GM18858 (cell line): Measurements from ENCODE around the gene B3GALNT1.

Experiments
- ATAC-seq: cut with Tn5 transposase; IDR thresholded peaks from one replicate; pipeline ENCODE4 v1.9.1; 2021; ENCODE audit not compliant: unreplicated experiment

B3GALNT1 gene

DNA sequence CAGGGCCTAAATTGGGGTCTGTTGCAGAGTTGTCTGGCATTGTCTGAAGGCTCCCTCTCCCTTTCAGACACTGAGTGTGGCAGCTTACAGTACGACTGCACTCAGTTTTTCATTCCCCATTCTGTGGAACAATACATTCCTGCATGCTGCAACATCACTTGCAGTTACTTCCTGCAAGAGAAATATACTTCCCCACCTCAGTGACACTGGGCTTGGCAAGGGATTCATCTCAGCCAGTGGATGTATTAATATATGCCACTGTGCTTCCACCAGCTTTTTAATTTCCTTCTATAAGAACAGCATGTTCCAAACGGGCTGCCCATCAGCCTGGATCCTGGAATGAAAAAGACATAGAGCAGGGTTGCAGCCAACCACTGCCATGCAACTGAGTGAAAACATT lies 23.1 kb downstream of the B3GALNT1 start:
- ATAC-seq = peak; percentile 21

DNA sequence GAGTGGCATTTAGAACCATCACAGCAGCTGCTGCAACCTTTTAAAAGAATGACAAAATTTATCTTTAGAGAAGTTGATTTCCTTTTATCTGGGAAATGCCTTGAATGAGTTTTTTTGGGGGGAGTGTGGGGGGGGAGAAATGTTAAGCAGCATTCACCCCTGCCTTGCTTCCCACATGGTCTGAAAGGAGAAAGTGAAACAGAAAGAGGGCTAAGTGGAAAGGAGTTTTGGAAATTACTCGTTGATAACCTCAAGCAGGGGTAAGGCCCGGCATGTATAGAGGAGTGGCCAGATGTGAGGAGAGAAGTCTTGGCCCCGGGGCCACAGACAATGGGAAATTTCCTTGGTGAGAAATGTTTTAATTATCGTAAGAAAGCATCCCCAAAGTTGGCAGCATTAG lies 23.5 kb downstream of the B3GALNT1 start:
- peak; percentile 88 for ATAC-seq

DNA sequence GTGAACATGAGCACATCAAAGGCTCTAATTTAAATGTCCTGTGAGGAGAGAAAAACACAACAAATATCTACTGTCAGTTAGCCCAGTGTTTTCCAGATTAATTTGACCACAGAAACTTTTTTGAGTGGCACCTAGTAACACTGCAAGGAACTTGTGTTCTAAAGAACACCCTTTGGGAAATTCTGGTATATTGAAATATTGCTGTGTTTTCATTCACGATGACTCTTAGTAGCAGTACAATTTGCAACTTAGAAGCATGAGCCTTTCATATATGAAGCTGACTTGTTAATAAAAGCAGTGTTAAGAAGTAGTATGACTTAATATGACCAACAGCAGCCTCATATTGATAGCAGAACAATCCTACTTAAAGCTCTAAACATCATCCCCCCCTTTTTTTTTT lies 32.0 kb downstream of the B3GALNT1 start:
- ATAC-seq = no peak

DNA sequence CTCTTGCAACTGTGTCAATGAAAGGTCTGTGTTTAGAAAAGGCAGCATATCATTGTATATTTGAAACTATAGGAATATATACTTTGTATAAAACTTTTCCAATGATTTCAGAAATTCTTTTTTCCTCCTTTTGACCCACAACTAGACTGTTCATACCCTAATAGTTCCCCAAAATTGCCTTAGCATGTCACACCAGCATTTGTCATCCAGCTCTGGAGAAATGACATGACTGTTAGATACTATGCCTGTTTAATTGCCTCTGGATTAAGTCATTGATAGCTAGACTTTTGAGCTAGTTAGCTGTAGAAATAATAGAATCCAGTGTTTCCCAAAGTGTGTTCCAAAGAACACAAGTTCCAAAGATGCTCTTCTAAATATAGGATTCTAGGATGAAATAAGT lies 32.4 kb downstream of the B3GALNT1 start:
- ATAC-seq = no peak

DNA sequence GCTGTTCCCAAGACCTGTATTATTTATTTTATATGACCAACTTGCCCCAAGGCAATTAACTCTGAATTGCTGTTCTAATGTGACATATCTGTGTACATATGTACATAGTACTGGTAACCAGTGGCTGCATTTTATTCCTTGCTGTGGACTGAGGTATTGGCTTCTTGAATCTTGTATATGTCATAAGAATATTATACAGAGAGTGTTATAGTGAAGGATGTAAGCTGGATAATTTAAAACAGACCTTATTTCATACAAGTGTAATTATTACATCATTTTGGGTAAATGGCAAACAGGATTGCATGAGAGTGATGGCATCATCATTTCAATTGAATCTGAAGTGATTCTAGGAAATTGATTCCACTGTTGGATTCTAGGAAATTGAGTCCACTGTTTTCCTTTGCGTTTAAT lies 32.9 kb downstream of the B3GALNT1 start:
- ATAC-seq = no peak

DNA sequence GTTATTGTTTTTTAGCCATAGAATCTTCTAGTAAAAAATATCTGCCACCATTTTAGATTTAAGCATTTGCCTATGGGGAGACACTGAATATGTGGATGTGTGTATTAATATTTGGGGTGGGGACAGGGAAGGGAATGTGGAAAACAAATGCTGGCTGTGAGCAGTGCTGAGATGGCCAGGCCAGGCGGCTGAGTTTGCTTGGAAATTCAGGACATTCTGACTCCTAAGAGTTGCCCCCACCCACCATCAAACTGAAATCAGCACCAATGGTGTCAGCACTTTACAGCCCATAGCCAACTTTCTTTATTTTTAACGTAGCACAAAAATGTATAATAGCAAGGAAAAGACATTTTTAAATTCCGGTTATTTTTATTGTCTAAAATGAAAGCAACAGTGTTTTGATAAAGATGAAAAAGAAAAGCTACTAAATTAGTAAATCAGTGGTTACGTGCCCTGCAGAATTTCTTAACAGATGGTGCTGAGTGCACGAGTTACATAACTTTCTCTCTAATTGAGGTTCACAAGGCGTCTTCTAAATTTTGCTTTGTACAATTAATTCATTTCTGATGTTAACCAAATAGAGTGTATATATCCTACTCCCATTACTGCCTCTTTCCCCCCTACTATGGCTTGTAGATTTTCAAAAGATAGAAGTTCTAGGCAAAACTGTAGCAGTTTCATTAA lies 34.0 kb downstream of the B3GALNT1 start:
- no peak for ATAC-seq

DNA sequence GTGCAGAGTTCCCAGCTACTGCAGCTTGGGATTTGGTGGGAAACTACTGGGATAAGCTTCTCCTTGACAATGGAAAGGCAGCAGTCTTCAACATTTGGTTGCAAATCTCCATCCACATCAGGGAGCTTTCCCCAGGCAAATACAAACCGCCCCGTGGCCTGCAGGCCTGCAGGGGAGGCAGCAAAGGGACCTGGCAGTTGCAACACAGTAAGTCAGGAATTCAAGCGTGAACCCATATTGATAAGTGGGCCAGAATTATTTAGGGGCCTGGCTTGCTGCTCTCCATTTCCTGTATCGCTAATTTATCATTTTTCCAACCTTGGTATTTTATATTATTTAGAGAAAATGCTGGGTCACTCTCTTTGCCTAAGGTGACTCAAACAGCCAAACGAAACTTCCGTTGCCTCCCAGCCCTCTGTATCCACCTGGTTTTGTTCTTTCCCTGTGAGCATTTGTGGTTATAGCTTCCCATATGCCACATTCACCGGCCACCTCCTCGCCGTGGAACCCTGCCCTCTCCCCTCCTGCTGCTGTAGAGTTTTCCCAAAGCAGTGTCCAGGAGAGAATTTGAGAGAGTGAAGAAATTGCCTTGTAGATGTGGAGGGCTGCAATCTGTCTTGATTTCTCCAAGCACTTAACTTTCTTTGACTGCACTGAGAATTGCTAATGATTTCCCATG lies 34.8 kb downstream of the B3GALNT1 start:
- no peak for ATAC-seq

DNA sequence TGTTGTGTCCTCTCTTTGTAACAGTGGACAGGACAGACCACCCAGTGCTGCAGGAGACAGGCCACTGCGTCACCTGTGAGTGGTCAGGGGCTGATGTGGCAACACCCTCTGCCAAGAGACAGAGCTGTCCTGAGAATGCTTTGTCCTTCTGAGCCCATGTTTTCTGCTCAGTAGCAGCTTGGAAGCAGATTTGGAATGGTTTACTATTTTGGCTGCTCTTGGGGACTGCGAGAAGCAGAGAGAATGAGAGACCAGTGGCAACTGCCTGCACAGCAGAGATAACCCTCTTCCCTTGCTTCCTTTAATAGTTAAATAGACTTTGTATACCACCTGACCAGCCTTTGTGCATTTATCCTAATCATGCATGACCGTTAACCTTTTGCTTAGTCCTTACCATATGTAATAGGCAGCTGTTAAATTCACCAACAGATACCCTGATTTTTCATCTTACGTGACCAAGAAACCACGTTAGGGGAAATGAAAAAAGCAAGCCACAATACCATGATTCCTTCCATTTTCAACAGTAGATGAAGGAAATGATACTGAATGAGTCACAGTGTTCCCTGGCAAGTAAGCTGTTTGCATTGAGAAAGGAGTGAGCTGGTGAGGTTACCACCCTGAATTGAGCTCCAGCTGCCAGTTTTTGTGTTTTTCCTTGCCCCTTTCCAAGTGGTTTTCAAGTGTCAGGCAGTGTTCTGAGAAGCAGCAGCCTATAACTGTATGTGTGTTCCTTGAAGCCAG lies 35.5 kb downstream of the B3GALNT1 start:
- peak; percentile 97 for ATAC-seq

DNA sequence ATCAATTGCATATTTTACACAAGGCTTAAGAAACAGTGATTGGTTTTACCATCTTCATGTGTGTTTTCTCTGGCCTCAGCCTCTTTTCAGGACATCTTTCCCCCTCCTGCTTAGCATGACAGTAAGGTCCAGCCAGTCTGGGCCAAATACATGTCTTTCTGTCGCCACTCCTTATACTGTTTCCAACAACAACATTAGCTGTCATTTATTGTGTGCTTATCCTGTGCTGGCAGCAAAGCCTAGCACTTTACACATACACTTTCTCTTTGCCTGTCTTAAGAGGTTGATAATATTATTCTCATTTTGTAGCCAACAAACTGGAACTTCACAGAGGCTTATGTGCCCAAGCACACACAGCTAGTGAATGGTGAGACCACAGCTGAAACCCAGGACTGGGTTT lies 37.8 kb downstream of the B3GALNT1 start:
- ATAC-seq = peak; percentile 20

DNA sequence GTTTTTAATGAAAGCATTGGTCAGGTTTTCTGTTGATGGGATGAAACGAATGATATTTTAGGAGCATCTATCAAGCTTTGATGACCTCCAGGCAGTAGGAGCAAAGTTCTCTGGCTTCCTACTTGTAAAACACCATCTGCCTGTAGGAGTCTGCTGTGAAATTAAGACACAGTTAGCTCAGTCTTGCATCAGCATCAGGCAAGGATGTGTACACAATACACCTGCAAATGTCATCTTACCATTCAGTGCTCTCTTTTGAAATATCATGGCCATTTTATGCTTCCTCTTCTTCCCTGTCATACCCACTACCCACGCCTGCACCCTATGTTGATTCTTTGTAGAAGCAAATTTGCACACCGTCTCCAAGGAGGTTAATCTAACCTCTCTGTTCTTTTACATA lies 38.2 kb downstream of the B3GALNT1 start:
- ATAC-seq = no peak

DNA sequence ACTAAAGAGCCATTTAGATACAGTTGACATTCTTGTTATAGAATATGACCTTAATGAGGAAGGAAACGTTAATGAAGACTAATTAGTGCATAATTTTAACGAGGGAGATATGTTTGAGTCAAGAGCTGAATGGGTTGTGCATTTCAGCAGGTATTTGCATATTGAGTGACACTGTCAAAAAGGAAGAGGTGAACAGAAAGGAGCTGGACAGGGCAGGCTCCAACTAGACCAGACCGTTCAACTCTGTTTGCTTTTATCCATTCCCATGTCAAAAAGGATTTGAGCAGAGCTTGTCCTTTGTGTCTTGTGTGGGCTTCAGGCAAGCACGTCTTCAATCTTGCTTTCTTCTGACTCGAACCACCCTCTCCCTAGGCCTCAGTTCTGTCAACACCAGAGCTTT lies 40.7 kb downstream of the B3GALNT1 start:
- ATAC-seq = no peak

DNA sequence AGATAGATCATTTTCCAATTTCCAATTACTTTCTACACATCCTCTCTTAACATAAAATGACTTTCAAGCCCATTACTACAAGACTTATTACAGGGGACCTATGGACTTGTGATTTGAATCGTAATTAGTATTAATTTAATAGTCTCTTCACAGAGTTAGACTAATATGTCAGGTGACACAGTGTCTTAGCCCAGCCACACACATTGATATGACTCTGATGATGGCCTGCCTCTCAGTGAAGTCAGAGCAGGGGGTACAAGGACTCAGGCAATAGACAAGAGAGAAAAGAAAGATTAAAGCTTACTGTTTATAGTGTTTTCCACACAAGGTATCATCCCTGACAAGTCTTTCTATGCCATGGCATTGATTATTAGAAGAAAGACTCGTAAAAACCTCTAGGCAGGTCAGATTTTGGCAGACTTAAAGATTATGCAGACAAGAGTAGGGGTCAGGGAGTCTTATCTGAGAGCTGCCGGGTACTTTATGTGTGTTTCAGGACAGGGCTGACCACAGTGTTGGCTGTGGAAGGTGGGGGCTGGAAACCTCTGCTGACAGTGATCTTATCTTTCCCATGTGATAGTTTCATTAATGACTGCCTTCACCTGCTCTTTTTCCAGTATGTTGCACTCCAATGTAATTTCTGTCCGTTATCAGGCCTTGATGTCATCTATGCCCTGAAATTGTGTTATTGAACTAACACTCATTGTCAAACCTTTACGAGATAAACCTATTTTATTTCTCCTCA lies 50.1 kb downstream of the B3GALNT1 start:
- ATAC-seq = no peak

DNA sequence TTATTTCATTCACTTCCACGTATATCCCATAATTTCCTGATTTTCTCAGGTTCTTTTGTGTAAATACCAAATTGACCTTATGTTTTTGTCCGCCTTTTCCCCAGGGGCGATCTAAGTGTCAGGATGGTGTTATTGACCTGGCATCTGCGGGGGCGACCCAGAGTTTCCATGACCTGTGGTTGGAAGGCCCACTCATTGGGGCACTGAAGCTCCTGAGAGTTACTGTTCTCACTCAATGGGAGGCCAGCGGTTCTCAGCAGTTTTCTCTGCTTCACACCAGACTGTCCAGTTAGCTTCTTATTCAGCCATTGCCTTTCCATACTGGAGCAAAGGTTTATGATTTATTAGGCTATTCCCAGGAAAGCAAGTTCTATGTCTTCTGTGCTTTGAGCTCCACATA lies 53.3 kb downstream of the B3GALNT1 start:
- ATAC-seq = no peak

DNA sequence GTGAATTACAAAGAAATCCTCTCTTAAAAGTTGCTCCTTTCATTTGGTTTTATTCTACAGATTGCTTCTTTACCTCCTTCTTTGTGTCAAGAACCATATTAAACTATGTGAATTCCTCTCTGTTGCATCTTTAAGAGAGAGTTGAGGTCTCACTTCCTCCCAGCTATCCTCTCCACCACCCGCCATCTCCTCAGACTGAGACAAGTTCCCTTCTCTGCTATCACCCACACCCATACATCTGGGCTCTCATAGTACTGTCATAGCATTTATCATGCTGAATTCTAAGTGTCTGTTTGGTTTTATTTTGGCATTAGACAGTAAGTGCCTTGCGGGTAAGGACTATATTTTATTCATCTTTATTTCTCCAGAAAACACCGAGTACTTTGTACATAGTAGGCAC lies 54.2 kb downstream of the B3GALNT1 start:
- ATAC-seq = peak; percentile 54

DNA sequence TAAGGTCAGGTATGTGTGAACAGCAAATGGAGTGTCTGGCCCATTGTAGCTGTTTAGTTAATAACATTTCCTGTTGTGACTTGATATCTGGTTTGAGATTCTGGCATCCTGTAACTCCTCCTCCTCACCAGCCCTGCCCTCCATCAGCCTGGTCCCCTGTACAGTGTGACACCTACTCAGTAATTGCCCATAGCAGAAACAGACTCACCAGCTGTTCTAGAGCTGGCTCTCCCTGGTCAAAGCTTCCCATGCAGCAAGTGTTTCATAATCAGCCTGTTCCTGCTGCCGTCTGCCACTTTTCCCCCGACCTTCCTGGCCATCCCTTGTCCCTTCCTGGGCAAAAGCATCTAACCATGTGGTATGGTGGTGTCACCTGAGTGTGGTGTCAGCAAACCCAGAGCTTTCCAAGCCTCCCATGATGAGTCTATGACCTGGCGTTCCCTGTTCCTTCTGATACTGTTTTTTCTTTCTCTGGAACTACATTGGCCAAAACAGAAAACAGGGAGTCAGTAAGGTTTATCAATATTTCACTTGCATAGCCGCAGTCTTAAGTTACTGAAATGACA lies 55.4 kb downstream of the B3GALNT1 start:
- no peak for ATAC-seq

DNA sequence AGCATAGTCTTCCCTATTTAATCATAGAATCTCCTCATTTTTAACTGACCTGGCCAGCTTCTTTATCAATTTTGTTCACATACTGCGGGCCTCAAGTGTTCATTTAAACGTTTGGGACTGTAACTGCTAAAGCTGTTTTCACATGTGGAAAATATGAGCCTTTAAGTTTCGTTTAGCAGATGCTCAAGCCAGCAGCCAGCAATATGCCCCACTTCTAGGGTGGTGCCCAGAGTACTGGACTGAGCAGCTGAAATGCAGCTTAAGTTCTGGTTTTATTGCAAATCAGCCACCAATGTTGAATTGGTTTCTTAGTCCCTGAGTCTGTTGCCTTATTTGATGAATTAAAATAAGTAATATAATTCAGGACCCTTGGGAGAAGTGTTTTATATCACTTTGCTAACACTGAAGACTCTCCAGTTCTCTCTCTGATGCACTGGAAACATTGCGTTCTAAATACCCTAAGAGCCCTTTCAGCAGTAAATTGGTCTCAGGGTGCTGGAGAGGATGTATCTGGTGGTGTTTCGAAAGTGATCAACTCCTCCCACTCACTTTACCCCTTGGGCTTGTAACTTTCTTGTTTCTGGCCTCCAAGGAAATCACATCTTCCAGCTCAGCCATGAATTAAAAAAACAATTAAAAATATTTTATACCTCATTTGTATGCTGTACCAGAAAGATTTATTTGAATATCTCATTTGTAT lies 61.7 kb downstream of the B3GALNT1 start:
- peak; percentile 87 for ATAC-seq

DNA sequence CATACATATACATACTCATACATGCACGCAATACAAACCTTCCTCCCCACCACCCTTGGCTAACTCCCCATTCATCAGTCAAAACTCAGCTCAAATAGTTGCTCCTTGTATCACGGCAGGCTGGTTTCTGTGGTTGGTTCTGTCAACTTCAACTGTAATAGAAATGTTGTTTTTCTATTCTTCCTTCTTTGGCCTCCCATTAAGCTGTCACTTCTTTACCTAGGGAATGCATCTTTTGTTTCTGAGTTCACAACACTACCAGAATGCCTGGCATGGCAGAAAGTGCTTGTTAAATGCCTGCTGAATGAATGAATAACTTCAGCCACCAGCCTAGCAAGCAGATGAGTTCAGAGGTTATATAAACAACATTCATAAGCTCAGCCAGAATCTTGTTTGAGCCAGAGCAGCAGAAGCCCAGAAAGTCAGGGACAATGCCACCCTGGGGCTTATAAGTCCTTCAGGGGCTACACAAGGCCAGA lies 63.1 kb downstream of the B3GALNT1 start:
- ATAC-seq = peak; percentile 76

DNA sequence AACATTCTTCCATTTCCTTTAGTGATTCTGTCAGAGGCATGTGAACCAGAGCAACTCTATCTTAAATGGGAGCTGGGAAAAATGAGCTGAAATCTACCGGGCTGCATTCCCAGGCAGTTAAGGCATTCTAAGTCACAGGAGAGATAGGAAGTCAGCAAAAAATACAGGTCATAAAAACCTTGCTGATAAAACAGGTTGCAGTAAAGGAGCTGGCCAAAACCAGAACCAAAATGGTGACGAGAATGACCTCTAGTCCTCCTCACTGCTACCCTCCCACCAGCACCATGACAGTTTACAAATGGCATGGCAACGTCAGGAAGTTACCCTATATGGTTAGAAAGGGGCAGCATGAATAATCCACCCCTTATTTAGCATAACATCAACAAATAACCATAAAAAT lies 66.4 kb downstream of the B3GALNT1 start:
- no peak for ATAC-seq

DNA sequence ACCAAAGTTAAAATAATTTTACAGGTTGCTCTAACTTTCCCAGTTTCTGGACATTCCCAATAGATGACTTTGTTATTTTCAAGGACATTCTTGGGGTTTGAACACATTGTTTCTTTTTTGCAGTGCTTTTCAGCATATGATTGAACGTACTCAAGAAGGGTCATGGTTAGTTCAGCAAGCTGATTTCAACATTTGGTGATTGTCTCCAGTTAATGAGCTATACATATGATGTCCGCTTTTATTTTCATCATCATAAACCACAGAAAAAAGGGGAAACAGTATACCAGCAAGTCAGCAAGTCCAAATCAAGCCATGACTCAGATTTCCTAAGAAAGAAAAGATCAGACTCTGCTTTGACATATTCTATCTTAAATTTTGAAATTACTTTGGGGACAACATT lies 69.4 kb downstream of the B3GALNT1 start:
- ATAC-seq = no peak

DNA sequence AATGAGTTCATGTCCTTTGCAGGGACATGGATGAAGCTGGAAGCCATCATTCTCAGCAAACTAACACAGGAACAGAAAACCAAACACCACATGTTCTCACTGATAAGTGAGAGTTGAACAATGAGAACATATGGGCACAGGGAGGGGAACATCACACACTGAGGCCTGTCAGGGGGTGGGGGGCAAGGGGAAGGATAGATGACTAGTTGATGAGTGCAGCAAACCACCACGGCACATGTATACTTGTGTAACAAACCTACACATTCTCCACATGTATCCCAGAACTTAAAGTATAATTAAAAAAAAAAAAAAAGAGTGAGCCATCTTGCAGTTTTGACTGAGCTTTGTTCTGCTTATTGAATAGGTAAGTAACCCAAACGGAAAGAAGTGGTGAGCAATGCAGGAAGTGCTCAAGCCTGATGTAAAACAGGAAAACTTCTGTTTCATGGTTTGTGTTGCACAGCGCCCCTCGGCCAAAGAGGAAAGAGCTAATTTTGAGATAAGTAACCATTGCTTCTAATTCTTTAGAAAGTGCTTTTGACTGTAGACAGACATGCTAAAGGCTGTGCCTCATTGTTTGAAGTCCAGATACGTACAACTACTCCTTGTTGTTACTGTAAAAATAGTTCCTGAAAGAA lies 70.1 kb downstream of the B3GALNT1 start:
- peak; percentile 89 for ATAC-seq
